ENCODE results near the gene PEX12. TPM values are rescaled to one million over a fixed set of nuclear protein-coding genes. Genes with fewer than 3 reads are reported as not detected.

The PEX12 gene
- total and polyA plus RNA-seq, 2 of the 4 experiments (the other 2 are of a cell fraction), result 4.5 to 7.9 TPM

- CTCF ChIA-PET, result interaction anchor here (0.6 kb wide), 1 partner anchor 232 kb away, joined by 3 read pairs; no protein-coding TSS in a partner anchor
- in situ Hi-C loops (cut with MboI; ENCODE audit: low sequenced_read_pairs), result no loop called here
Observed at GRCh38 chr17:35554668-35555067, 23.7 kb downstream of the PEX12 start.

More at GRCh38 chr17:35554668-35555067, 23.7 kb downstream of the PEX12 start:
- Histone ChIP-seq H3K4me3 (ENCODE audit: insufficient read depth, low read depth, low read length) (no peak overlapping the region), H2AK9ac (replicated peaks; ENCODE audit: low read depth, low read length, poor library complexity) (no peak overlapping the region), H3K79me1 (ENCODE audit: low read depth in 1 of 2, low read length in 2 of 2) (no peaks in the 10 kb centered on the region), H2AFZ (replicated peaks; ENCODE audit: low read length, poor library complexity) (no peak overlapping the region), H3K4ac (ENCODE audit: low read depth, low read length) (no peak overlapping the region), H3K14ac (replicated peaks; ENCODE audit: low read depth, low read length) (no peak overlapping the region), H3K4me1 (ENCODE audit: control insufficient read depth, insufficient read depth, low read length) (no peaks in the 10 kb centered on the region), H3K23ac (ENCODE audit: low read depth, low read length) (no peak overlapping the region), H3K9me3 (ENCODE audit: control insufficient read depth, insufficient read depth, low read length) (no peaks in the 10 kb centered on the region), H4K5ac (ENCODE audit: low read depth, low read length) (no peak overlapping the region), H2BK5ac (ENCODE audit: low read depth, low read length, poor library complexity, severe bottlenecking) (no peak overlapping the region), H3K4me2 (ENCODE audit: low read depth, low read length) (no peak overlapping the region), H3K36me3 (ENCODE audit: control insufficient read depth, insufficient read depth, low read length) (no peaks in the 10 kb centered on the region), H3K9ac (ENCODE audit: low read depth, low read length) (no peak overlapping the region), H4K91ac (ENCODE audit: insufficient read depth, low read depth, low read length) (no peak overlapping the region), H3K27ac (ENCODE audit: insufficient read depth, low read length) (no peak overlapping the region), H3K9me1 (ENCODE audit: insufficient read depth, low read length) (no peaks in the 10 kb centered on the region), H4K8ac (ENCODE audit: low read depth in 2 of 2, low read length in 2 of 2) (no peak overlapping the region), H2AK5ac (ENCODE audit: low read depth, low read length) (no peak overlapping the region), H3K18ac (ENCODE audit: low read depth, low read length) (no peak overlapping the region), H3K27me3 (ENCODE audit: control insufficient read depth, insufficient read depth, low read length) (peaks cover 21% of the 10 kb centered on the region), H2BK120ac (ENCODE audit: low read depth, low read length) (no peak overlapping the region), H4K20me1 (ENCODE audit: insufficient read depth, low read length) (no peaks in the 10 kb centered on the region), H2BK20ac (ENCODE audit: low read depth, low read length) (no peak overlapping the region), H2BK15ac (ENCODE audit: low read depth, low read length) (no peak overlapping the region), H3K56ac (ENCODE audit: extremely low read depth, insufficient read depth, low read length) (no peak overlapping the region)
- dilution Hi-C loops (cut with HindIII; ENCODE audit: low sequenced_read_pairs, unreplicated experiment), result no loop called here
- POLR2A ChIA-PET (ENCODE audit: unreplicated experiment), result interaction anchor here (0.6 kb wide), 1 partner anchor 8 kb away, joined by 9 read pairs; no protein-coding TSS in a partner anchor
- BruUV-seq (replicated peaks), result no TSS peak
- no peak for TF ChIP-seq RAD21 (IDR thresholded peaks at IDR 0.05; ENCODE audit: low read length)
- TF ChIP-seq, protein P1, sequence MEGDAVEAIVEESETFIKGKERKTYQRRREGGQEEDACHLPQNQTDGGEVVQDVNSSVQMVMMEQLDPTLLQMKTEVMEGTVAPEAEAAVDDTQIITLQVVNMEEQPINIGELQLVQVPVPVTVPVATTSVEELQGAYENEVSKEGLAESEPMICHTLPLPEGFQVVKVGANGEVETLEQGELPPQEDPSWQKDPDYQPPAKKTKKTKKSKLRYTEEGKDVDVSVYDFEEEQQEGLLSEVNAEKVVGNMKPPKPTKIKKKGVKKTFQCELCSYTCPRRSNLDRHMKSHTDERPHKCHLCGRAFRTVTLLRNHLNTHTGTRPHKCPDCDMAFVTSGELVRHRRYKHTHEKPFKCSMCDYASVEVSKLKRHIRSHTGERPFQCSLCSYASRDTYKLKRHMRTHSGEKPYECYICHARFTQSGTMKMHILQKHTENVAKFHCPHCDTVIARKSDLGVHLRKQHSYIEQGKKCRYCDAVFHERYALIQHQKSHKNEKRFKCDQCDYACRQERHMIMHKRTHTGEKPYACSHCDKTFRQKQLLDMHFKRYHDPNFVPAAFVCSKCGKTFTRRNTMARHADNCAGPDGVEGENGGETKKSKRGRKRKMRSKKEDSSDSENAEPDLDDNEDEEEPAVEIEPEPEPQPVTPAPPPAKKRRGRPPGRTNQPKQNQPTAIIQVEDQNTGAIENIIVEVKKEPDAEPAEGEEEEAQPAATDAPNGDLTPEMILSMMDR (conservative IDR thresholded peaks at IDR 0.05; ENCODE audit: low read depth, low read length), result no peak
- TF ChIP-seq MXI1 (IDR thresholded peaks at IDR 0.05; ENCODE audit: borderline replicate concordance, low read depth, low read length), result no peak
- no peak for TF ChIP-seq MAFK (IDR thresholded peaks at IDR 0.05; ENCODE audit: low read depth, low read length)
- TF ChIP-seq CEBPB (IDR thresholded peaks at IDR 0.05; ENCODE audit: low read depth, low read length), result no peak
- no peak for TF ChIP-seq RCOR1 (IDR thresholded peaks at IDR 0.05; ENCODE audit: insufficient replicate concordance, low read length)
- TF ChIP-seq FOS (IDR thresholded peaks at IDR 0.05; ENCODE audit: low read depth, low read length), result no peak
- TF ChIP-seq, protein P2, sequence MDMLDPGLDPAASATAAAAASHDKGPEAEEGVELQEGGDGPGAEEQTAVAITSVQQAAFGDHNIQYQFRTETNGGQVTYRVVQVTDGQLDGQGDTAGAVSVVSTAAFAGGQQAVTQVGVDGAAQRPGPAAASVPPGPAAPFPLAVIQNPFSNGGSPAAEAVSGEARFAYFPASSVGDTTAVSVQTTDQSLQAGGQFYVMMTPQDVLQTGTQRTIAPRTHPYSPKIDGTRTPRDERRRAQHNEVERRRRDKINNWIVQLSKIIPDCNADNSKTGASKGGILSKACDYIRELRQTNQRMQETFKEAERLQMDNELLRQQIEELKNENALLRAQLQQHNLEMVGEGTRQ (IDR thresholded peaks at IDR 0.05; ENCODE audit: low read depth, low read length), result no peak
- no peak for TF ChIP-seq SMC3 (IDR thresholded peaks at IDR 0.05; ENCODE audit: low read depth, low read length)
- no peak for TF ChIP-seq MAZ (IDR thresholded peaks at IDR 0.05; ENCODE audit: borderline replicate concordance, low read depth, low read length)
- no peak for TF ChIP-seq POLR2A (IDR thresholded peaks at IDR 0.05; ENCODE audit: low read depth, low read length)
- TF ChIP-seq CHD1 (IDR thresholded peaks at IDR 0.05; ENCODE audit: low read depth, low read length), result no peak
- TF ChIP-seq NFE2L2 (IDR thresholded peaks at IDR 0.05; ENCODE audit: low read depth, low read length), result no peak
- TF ChIP-seq RFX5 (IDR thresholded peaks at IDR 0.05; ENCODE audit: low read depth, low read length), result no peak
- TF ChIP-seq BHLHE40 (IDR thresholded peaks at IDR 0.05; ENCODE audit: low read depth, low read length), result no peak
- TF ChIP-seq, protein P3, sequence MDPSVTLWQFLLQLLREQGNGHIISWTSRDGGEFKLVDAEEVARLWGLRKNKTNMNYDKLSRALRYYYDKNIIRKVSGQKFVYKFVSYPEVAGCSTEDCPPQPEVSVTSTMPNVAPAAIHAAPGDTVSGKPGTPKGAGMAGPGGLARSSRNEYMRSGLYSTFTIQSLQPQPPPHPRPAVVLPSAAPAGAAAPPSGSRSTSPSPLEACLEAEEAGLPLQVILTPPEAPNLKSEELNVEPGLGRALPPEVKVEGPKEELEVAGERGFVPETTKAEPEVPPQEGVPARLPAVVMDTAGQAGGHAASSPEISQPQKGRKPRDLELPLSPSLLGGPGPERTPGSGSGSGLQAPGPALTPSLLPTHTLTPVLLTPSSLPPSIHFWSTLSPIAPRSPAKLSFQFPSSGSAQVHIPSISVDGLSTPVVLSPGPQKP (IDR thresholded peaks at IDR 0.05; ENCODE audit: borderline replicate concordance, low read depth, low read length), result no peak
- intact Hi-C loops (cut with micrococcal nuclease), result no loop called here
- DNase-seq (no peak), ATAC-seq (ENCODE audit: low read depth) (no peak)
- no CpG with 5 or more reads among the region's 5 CpGs for WGBS, 2 experiments (ENCODE audit: extremely low coverage in 2 of 2, insufficient read length in 1 of 2)

Data from IMR-90 (cell line).